CD4-positive, alpha-beta T cell treated with Interleukin-1 beta for 1 hour (primary cell): ENCODE data around the gene MBD4.
"Not testable (repeated sequence)": the region's sequence is repeated elsewhere in the genome, so short reads cannot be mapped to it uniquely, and the experiment has no call there.

Source experiments
- DNase-seq, 2 donors: peaks; one replicate each; pipeline ENCODE4 v3.0.0-alpha.2; 2020 to 2022

MBD4 gene

GRCh38 chr3:129403450-129403849 is 36.3 kb downstream of the MBD4 start:
- DNase-seq: no peak

- DNase-seq: no peak
Observed at GRCh38 chr3:129402616-129403015, 37.1 kb downstream of the MBD4 start.

GRCh38 chr3:129402210-129402609 is 37.5 kb downstream of the MBD4 start:
- DNase-seq: no peak

GRCh38 chr3:129399895-129400357 is 39.8 kb downstream of the MBD4 start:
- DNase-seq: no peak

- DNase-seq: peak; percentile 82 to 86
Observed at GRCh38 chr3:129399145-129399894, 40.4 kb downstream of the MBD4 start.

- DNase-seq: no peak
Observed at GRCh38 chr3:129398803-129399144, 41.0 kb downstream of the MBD4 start.

- DNase-seq: not testable (repeated sequence)
Observed at GRCh38 chr3:129393760-129394564, 45.8 kb downstream of the MBD4 start.

- DNase-seq: no peak
Observed at GRCh38 chr3:129393271-129393670, 46.5 kb downstream of the MBD4 start.

GRCh38 chr3:129392106-129392887 is 47.5 kb downstream of the MBD4 start:
- DNase-seq: not testable (repeated sequence)

- not testable (repeated sequence) for DNase-seq
Observed at GRCh38 chr3:129391583-129391982, 48.2 kb downstream of the MBD4 start.

- no peak for DNase-seq
Observed at GRCh38 chr3:129389572-129389937, 50.2 kb downstream of the MBD4 start.

- DNase-seq: not testable (repeated sequence)
Observed at GRCh38 chr3:129388791-129389571, 50.8 kb downstream of the MBD4 start.

- DNase-seq: no peak
Observed at GRCh38 chr3:129387487-129387886, 52.3 kb downstream of the MBD4 start.

GRCh38 chr3:129386984-129387383 is 52.8 kb downstream of the MBD4 start:
- no peak for DNase-seq

GRCh38 chr3:129385507-129385906 is 54.2 kb downstream of the MBD4 start:
- DNase-seq: not testable (repeated sequence)

- DNase-seq: no peak
Observed at GRCh38 chr3:129384594-129385323, 55.0 kb downstream of the MBD4 start.

GRCh38 chr3:129384103-129384502 is 55.6 kb downstream of the MBD4 start:
- not testable (repeated sequence) for DNase-seq

GRCh38 chr3:129383292-129383860 is 56.4 kb downstream of the MBD4 start:
- DNase-seq: peak; percentile 42 to 46

GRCh38 chr3:129382366-129382765 is 57.4 kb downstream of the MBD4 start:
- no peak for DNase-seq
